Body of pancreas (tissue), 4 donors: Measurements from ENCODE around the gene SCRG1.

Experiments
- POLR2A ChIP-seq, 3 donors: fragments of 450-650 bp; IDR thresholded peaks; one replicate each; pipeline ENCODE4 v1.6.1; 2016; ENCODE audit warnings: antibody characterized with exemption in 3 of 3, mild to moderate bottlenecking in 2 of 3
- TF ChIP-seq, protein P1 (sequence below), 7 experiments: fragments of 450-650 bp in 4 of 7; fragments of 200-600 bp in 3 of 7; sonication (generic) in 3 of 7; IDR thresholded peaks; one replicate each; pipeline ENCODE4 v1.5.1; 2016 to 2019; ENCODE audit warnings: antibody characterized with exemption in 7 of 7

DNA sequence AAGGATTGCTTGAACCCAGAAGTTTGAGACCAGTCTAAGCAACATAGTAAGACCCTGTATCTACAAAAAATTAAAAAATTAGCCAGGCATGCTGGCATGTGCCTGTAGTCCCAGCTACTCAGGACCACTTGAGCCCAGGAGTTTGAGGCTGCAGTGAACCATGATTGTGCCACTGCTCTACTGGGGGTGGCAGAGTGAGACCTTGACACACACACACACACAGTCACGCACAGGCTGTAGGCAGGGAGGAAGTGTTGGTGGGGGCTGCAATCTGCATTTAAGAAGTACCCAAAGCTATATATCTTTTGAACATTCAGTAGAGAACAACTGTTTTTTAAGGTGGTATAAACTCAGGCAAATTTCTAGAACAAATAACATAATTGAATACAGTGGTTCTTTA, 7.2 kb downstream of the SCRG1 start:
- TF ChIP-seq, protein P1, sequence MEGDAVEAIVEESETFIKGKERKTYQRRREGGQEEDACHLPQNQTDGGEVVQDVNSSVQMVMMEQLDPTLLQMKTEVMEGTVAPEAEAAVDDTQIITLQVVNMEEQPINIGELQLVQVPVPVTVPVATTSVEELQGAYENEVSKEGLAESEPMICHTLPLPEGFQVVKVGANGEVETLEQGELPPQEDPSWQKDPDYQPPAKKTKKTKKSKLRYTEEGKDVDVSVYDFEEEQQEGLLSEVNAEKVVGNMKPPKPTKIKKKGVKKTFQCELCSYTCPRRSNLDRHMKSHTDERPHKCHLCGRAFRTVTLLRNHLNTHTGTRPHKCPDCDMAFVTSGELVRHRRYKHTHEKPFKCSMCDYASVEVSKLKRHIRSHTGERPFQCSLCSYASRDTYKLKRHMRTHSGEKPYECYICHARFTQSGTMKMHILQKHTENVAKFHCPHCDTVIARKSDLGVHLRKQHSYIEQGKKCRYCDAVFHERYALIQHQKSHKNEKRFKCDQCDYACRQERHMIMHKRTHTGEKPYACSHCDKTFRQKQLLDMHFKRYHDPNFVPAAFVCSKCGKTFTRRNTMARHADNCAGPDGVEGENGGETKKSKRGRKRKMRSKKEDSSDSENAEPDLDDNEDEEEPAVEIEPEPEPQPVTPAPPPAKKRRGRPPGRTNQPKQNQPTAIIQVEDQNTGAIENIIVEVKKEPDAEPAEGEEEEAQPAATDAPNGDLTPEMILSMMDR (IDR thresholded peaks at IDR 0.05), result no peak
- TF ChIP-seq POLR2A (IDR thresholded peaks at IDR 0.05), result no peak
